Uterus (tissue), 4 donors: ENCODE measurements around the gene E2F4. TPM values are rescaled to one million over a fixed set of nuclear protein-coding genes. Genes with fewer than 3 reads are reported as not detected.

Source experiments
- DNase-seq, 2 donors: peaks; one replicate each; pipeline ENCODE4 v3.0.0-alpha.2; 2019 to 2020
- H3K27ac ChIP-seq, 2 donors: fragments of 200-600 bp; sonication (generic); 1 replicate in 1 of 2; 2 replicates in 1 of 2; pipeline ENCODE4 v1.5.1; 2016 to 2018
- H3K27me3 ChIP-seq, 2 donors: fragments of 200-600 bp; sonication (generic); one replicate each; pipeline ENCODE4 v1.5.1; 2018 to 2019; ENCODE audit warnings: control low read depth in 1 of 2
- H3K36me3 ChIP-seq, 2 donors: fragments of 200-600 bp; sonication (generic); one replicate each; pipeline ENCODE4 v1.5.1; 2019; ENCODE audit warnings: control low read depth in 1 of 2
- H3K4me1 ChIP-seq, 2 donors: fragments of 200-600 bp; sonication (generic); one replicate each; pipeline ENCODE4 v1.5.1; 2018 to 2019; ENCODE audit warnings: control low read depth in 1 of 2
- H3K4me3 ChIP-seq, 2 donors: fragments of 200-600 bp; sonication (generic); 1 replicate in 1 of 2; 2 replicates in 1 of 2; pipeline ENCODE4 v1.5.1; 2018 to 2019; ENCODE audit warnings: mild to moderate bottlenecking in 1 of 2
- H3K9me3 ChIP-seq, 2 donors: fragments of 200-600 bp; sonication (generic); one replicate each; pipeline ENCODE4 v1.5.1; 2019; ENCODE audit warnings: control low read depth in 1 of 2
- CTCF ChIP-seq, 4 experiments: fragments of 200-600 bp in 2 of 4; fragments of 450-650 bp in 2 of 4; sonication (generic) in 2 of 4; IDR thresholded peaks; one replicate each; pipeline ENCODE4 v1.5.1; 2016 to 2019; ENCODE audit warnings: antibody characterized with exemption in 4 of 4, mild to moderate bottlenecking in 2 of 4, moderate library complexity in 1 of 4
- POLR2A ChIP-seq, 2 donors: fragments of 450-650 bp; IDR thresholded peaks; one replicate each; pipeline ENCODE4 v1.6.1; 2016; ENCODE audit warnings: antibody characterized with exemption in 2 of 2, mild to moderate bottlenecking in 1 of 2, moderate library complexity in 1 of 2
- intact Hi-C: fragments of 100-400 bp; cut with DNase I; formaldehyde crosslinking; loops from one replicate; pipeline ENCODE4 v1.15.1; 2023; ENCODE audit warnings: low total_unique reads
- total RNA-seq, 4 donors: library from RNA; depleted of rRNA in 3 of 4; stranded (reverse); fragments of >200 nt in 3 of 4; gene quantifications; one replicate each; pipeline versions ENCODE4 v1.1.0 to v1.2.4, GENCODE V29; 2014 to 2023
- donor health status: DM: yes; HTN: yes; CAD: no.

Gene E2F4
- total RNA-seq, 4 donors from 2014 or later = 49.2 to 294 (median 77.1) TPM

GRCh38 chr16:67176662-67177061, 15.3 kb upstream of the E2F4 start:
- Histone ChIP-seq H3K27ac (no peak overlapping the region), H3K4me1 (no peaks in the 10 kb centered on the region), H3K36me3 (no peaks in the 10 kb centered on the region), H3K27me3 (no peaks in the 10 kb centered on the region), H3K9me3 (no peaks in the 10 kb centered on the region), H3K4me3 (no peak overlapping the region)
- intact Hi-C loops = no loop called here
- TF ChIP-seq POLR2A (IDR thresholded peaks at IDR 0.05) (no peak), CTCF (IDR thresholded peaks at IDR 0.05) (no peak)
- no peak for DNase-seq

GRCh38 chr16:67177743-67178699, 13.9 kb upstream of the E2F4 start:
- intact Hi-C loops = no loop called here
- peak in 1 of 2 donors; percentile 35 for TF ChIP-seq POLR2A (IDR thresholded peaks at IDR 0.05)
- TF ChIP-seq CTCF (IDR thresholded peaks at IDR 0.05) = peak in 3 of 4 experiments; percentile 10 to 33 (median 23)
- H3K36me3 ChIP-seq = no peaks in the 10 kb centered on the region
- no peaks in the 10 kb centered on the region for H3K4me1 ChIP-seq
- H3K27me3 ChIP-seq = no peaks in the 10 kb centered on the region
- H3K27ac ChIP-seq = peak overlapping the region; percentile 9 to 34
- H3K9me3 ChIP-seq = no peaks in the 10 kb centered on the region
- DNase-seq = peak in 1 of 2 donors; percentile 54
- H3K4me3 ChIP-seq = peak overlapping the region; percentile 20 to 33

GRCh38 chr16:67179421-67180080, 12.4 kb upstream of the E2F4 start:
- H3K36me3 ChIP-seq = no peaks in the 10 kb centered on the region
- peaks cover 0 to 4% of the 10 kb centered on the region in 2 donors for H3K4me1 ChIP-seq
- no peak overlapping the region for H3K27ac ChIP-seq
- no peaks in the 10 kb centered on the region for H3K9me3 ChIP-seq
- no peak overlapping the region for H3K4me3 ChIP-seq
- H3K27me3 ChIP-seq = no peaks in the 10 kb centered on the region
- TF ChIP-seq CTCF (IDR thresholded peaks at IDR 0.05) = no peak
- no peak for TF ChIP-seq POLR2A (IDR thresholded peaks at IDR 0.05)
- no peak for DNase-seq
- intact Hi-C loops = no loop called here

DNA sequence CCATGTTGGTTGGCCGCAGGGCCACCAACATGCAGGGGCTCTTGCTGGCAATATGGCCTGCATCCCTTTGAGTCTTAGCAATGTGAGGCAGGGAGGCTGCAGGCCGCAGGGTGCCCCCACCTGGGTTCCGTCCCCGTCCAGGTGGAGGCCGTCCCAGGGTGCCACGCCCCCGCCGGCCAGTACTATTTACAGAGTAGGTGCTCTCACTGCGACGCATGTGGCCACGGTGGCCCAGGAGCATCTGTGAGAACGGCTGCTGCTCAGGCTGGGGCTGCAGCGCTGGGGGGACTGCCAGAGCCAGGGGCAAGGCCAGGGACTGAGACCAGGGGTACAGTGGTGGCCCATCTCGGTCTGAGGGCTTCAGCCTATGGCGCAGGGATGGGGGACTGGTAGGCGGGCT, 11.8 kb upstream of the E2F4 start:
- Histone ChIP-seq H3K4me3 (no peak overlapping the region), H3K27me3 (no peaks in the 10 kb centered on the region), H3K9me3 (no peaks in the 10 kb centered on the region), H3K36me3 (no peaks in the 10 kb centered on the region), H3K27ac (peak overlapping the region in 1 of 2 donors; percentile 18), H3K4me1 (peaks cover 0 to 9% of the 10 kb centered on the region in 2 donors)
- intact Hi-C loops = no loop called here
- DNase-seq = no peak
- TF ChIP-seq CTCF (IDR thresholded peaks at IDR 0.05) (no peak), POLR2A (IDR thresholded peaks at IDR 0.05) (no peak)

DNA sequence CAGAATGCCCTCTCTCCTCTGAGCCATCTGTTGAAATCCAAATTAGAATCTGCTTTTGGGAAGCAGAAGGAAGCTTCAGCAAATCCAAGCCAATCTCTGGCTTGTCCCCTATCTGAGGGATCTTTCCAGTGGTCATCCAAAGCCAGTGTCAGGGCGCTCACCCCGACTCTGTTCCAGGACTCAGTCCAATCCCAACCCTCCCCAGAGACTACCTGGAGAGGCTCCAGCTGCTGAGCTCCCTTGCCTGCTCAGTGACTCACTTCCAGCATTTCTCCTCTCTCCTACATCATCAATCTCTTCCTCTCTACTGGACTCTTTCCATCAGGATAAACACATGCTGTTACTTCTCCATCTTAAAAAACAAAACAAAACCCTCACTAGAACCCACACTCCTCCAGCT, 10.6 kb upstream of the E2F4 start:
- peaks cover 0 to 9% of the 10 kb centered on the region in 2 donors for H3K4me1 ChIP-seq
- TF ChIP-seq POLR2A (IDR thresholded peaks at IDR 0.05) = no peak
- TF ChIP-seq CTCF (IDR thresholded peaks at IDR 0.05) = no peak
- H3K4me3 ChIP-seq = no peak overlapping the region
- intact Hi-C loops = no loop called here
- peak overlapping the region; percentile 63 to 98 for H3K27ac ChIP-seq
- H3K27me3 ChIP-seq = no peaks in the 10 kb centered on the region
- H3K9me3 ChIP-seq = no peaks in the 10 kb centered on the region
- peak; percentile 75 to 76 for DNase-seq
- no peaks in the 10 kb centered on the region for H3K36me3 ChIP-seq
